Calu3 (cell line): ENCODE measurements around the gene TRIM52. TPM values are rescaled to one million over a fixed set of nuclear protein-coding genes. Genes with fewer than 3 reads are reported as not detected.
A peak's percentile ranks its signal among the peaks of the same experiment; 100 is the strongest.

ENCODE experiments used
- BruUV-seq: library from RNA; stranded (reverse); fragments of 400-500 nt; replicated peaks from 2 replicates; lab custom pipeline; 2021; lab: Mats Ljungman, UMichigan
- CTCF ChIA-PET: fragments of 300-600 bp; sonication (Branson Sonifier 250); formaldehyde crosslinking; loops from one replicate; lab custom pipeline; 2022; ENCODE audit warnings: antibody characterized with exemption; lab: Charles Lee
- DNase-seq: peaks from one replicate; pipeline ENCODE4 v3.0.0; 2022
- H3K27ac Mint-ChIP-seq: one replicate; pipeline ENCODE4 v1.8.0; 2022; ENCODE audit warnings: mixed read lengths; ENCODE audit not compliant: unreplicated experiment
- H3K27me3 Mint-ChIP-seq: one replicate; pipeline ENCODE4 v1.8.0; 2022; ENCODE audit warnings: mixed read lengths; ENCODE audit not compliant: unreplicated experiment
- H3K36me3 Mint-ChIP-seq: one replicate; pipeline ENCODE4 v1.8.0; 2022; ENCODE audit warnings: mild to moderate bottlenecking, moderate library complexity, mixed read lengths; ENCODE audit not compliant: insufficient read depth, unreplicated experiment
- H3K4me1 Mint-ChIP-seq: one replicate; pipeline ENCODE4 v1.8.0; 2022; ENCODE audit warnings: mild to moderate bottlenecking, low read depth, mixed read lengths; ENCODE audit not compliant: unreplicated experiment
- H3K4me3 Mint-ChIP-seq: one replicate; pipeline ENCODE4 v1.8.0; 2022; ENCODE audit warnings: mild to moderate bottlenecking, low read depth, moderate library complexity, mixed read lengths; ENCODE audit not compliant: unreplicated experiment
- H3K9me3 Mint-ChIP-seq: one replicate; pipeline ENCODE4 v1.8.0; 2022; ENCODE audit warnings: low read depth, mixed read lengths; ENCODE audit not compliant: unreplicated experiment
- CTCF ChIP-seq: fragments of 200-600 bp; IDR thresholded peaks from one replicate; pipeline ENCODE4 v1.8.0; 2022; ENCODE audit warnings: antibody characterized with exemption; ENCODE audit not compliant: unreplicated experiment
- intact Hi-C: fragments of 100-400 bp; cut with micrococcal nuclease; formaldehyde crosslinking; loops from one replicate; pipeline ENCODE4 v1.10.0; 2022; ENCODE audit not compliant: unreplicated experiment
- total RNA-seq: library from RNA; stranded (reverse); gene quantifications from 2 replicates; pipeline ENCODE4 v1.2.3, GENCODE V29; 2022

The TRIM52 gene
- total RNA-seq, 1 experiment from 2014 or later: 14.8 TPM

GRCh38 chr5:181224390-181225229 lies 36.3 kb downstream of the TRIM52 start:
- Mint-ChIP-seq H3K27ac (peak overlapping the region; percentile 99), H3K4me1 (peaks cover 43% of the 10 kb centered on the region), H3K27me3 (no peaks in the 10 kb centered on the region), H3K9me3 (no peaks in the 10 kb centered on the region), H3K4me3 (peak overlapping the region; percentile 90), H3K36me3 (peaks cover 53% of the 10 kb centered on the region)
- intact Hi-C loops: no loop called here
- no TSS peak for BruUV-seq
- TF ChIP-seq CTCF: no peak
- CTCF ChIA-PET: interaction anchor here (0.6 to 1.5 kb wide), 3 partner anchors 17 to 70 kb away, joined by 3 to 9 read pairs (median 3); no protein-coding TSS in a partner anchor
- no peak for DNase-seq

- Mint-ChIP-seq H3K9me3 (no peaks in the 10 kb centered on the region), H3K36me3 (peaks cover 57% of the 10 kb centered on the region), H3K27ac (peak overlapping the region; percentile 99), H3K4me3 (peak overlapping the region; percentile 90), H3K4me1 (peaks cover 44% of the 10 kb centered on the region), H3K27me3 (no peaks in the 10 kb centered on the region)
- intact Hi-C loops: loop anchor here (2.0 kb wide), 1 partner anchor 21 kb away; no protein-coding TSS in a partner anchor
- peak; percentile 45 for DNase-seq
- CTCF ChIA-PET: interaction anchor here (0.6 to 1.5 kb wide), 7 partner anchors 8 to 70 kb away, joined by 3 to 9 read pairs (median 3); no protein-coding TSS in a partner anchor
- no peak for TF ChIP-seq CTCF
- BruUV-seq: no TSS peak
Observed at GRCh38 chr5:181223729-181224389, 37.1 kb downstream of the TRIM52 start.

- TF ChIP-seq CTCF: no peak
- peak within 1 kb of the TSS; percentile 90 for H3K4me3 Mint-ChIP-seq
- H3K27me3 Mint-ChIP-seq: no peaks in the 10 kb centered on the region
- CTCF ChIA-PET: interaction anchor here (0.6 to 1.5 kb wide), 5 partner anchors 9 to 39 kb away, joined by 3 to 9 read pairs (median 5); no protein-coding TSS in a partner anchor
- BruUV-seq: TSS peak; percentile 17
- H3K36me3 Mint-ChIP-seq: peaks cover 63% of the 10 kb centered on the region
- peaks cover 44% of the 10 kb centered on the region for H3K4me1 Mint-ChIP-seq
- peak; percentile 99 for DNase-seq
- no peaks in the 10 kb centered on the region for H3K9me3 Mint-ChIP-seq
- H3K27ac Mint-ChIP-seq: peak within 1 kb of the TSS; percentile 99
- intact Hi-C loops: loop anchor here (2.0 kb wide), 1 partner anchor 22 kb away; no protein-coding TSS in a partner anchor
Observed at GRCh38 chr5:181223058-181223728, 37.8 kb downstream of the TRIM52 start, which contains the start of gene TRIM41. TRIM41 (plus strand) TSS chr5:181223281; CDS start chr5:181224000, 719 bp downstream.

GRCh38 chr5:181222630-181223057 lies 38.3 kb downstream of the TRIM52 start:
- Mint-ChIP-seq H3K27ac (peak overlapping the region; percentile 99), H3K36me3 (peaks cover 68% of the 10 kb centered on the region), H3K4me3 (peak overlapping the region; percentile 90), H3K4me1 (peaks cover 48% of the 10 kb centered on the region), H3K27me3 (no peaks in the 10 kb centered on the region), H3K9me3 (no peaks in the 10 kb centered on the region)
- no peak for TF ChIP-seq CTCF
- BruUV-seq: no TSS peak
- DNase-seq: no peak
- intact Hi-C loops: loop anchor here (1.0 to 2.0 kb wide), 2 partner anchors 22 to 34 kb away; no protein-coding TSS in a partner anchor
- CTCF ChIA-PET: interaction anchor here (0.6 to 1.3 kb wide), 3 partner anchors 15 to 40 kb away, joined by 5 to 6 read pairs (median 6); no protein-coding TSS in a partner anchor
